Osteoblast (primary cell): ENCODE data around the gene ATG9B. TPM values are rescaled to one million over a fixed set of nuclear protein-coding genes. Genes with fewer than 3 reads are reported as not detected.
A peak's percentile ranks its signal among the peaks of the same experiment; 100 is the strongest.

Source experiments
- DNase-seq: peaks from one replicate; pipeline ENCODE4 v3.0.0; 2011; ENCODE audit warnings: low spot score, mixed read lengths; ENCODE audit not compliant: insufficient read length; ENCODE audit errors: missing footprints
- H2AFZ ChIP-seq: 2 replicates; pipeline ENCODE4 v1.6.0; 2011; ENCODE audit warnings: mild to moderate bottlenecking, low read length
- H3K27ac ChIP-seq: 2 replicates; pipeline ENCODE4 v1.5.1; 2011; ENCODE audit warnings: mild to moderate bottlenecking, low read depth, low read length, moderate library complexity
- H3K27me3 ChIP-seq: 2 replicates; pipeline ENCODE4 v1.6.0; 2012; ENCODE audit warnings: mild to moderate bottlenecking, control low read depth, inconsistent platforms, low read length, moderate library complexity; ENCODE audit not compliant: insufficient read depth
- H3K36me3 ChIP-seq: 2 replicates; pipeline ENCODE4 v1.5.1; 2011; ENCODE audit warnings: mild to moderate bottlenecking, low read length, control low read depth, moderate library complexity; ENCODE audit not compliant: insufficient read depth
- H3K4me1 ChIP-seq: 2 replicates; pipeline ENCODE4 v1.5.1; 2011; ENCODE audit warnings: mild to moderate bottlenecking, low read length, control low read depth, moderate library complexity; ENCODE audit not compliant: insufficient read depth
- H3K4me2 ChIP-seq: 2 replicates; pipeline ENCODE4 v1.6.0; 2011; ENCODE audit warnings: mild to moderate bottlenecking, low read length; ENCODE audit not compliant: insufficient read depth
- H3K4me3 ChIP-seq: fragments of 200-600 bp; sonication (generic); 3 replicates; pipeline ENCODE4 v1.5.1; 2012; ENCODE audit warnings: mild to moderate bottlenecking, low read length, inconsistent platforms; ENCODE audit not compliant: insufficient read depth
- H3K79me2 ChIP-seq: 2 replicates; pipeline ENCODE4 v1.6.0; 2012; ENCODE audit warnings: mild to moderate bottlenecking, low read length, control low read depth, inconsistent platforms; ENCODE audit not compliant: insufficient read depth
- H3K9me3 ChIP-seq: 2 replicates; pipeline ENCODE4 v1.5.1; 2011; ENCODE audit warnings: low read depth, low read length, control low read depth
- H4K20me1 ChIP-seq: 2 replicates; pipeline ENCODE4 v1.6.0; 2012; ENCODE audit warnings: mild to moderate bottlenecking, low read length, control low read depth; ENCODE audit not compliant: insufficient read depth
- CTCF ChIP-seq: IDR thresholded peaks from 2 replicates; pipeline ENCODE4 v1.5.1; 2011; ENCODE audit warnings: mild to moderate bottlenecking, low read depth, low read length, moderate library complexity; ENCODE audit errors: extremely low read depth
- total RNA-seq: library from RNA; depleted of rRNA; stranded (reverse); fragments of >200 nt; gene quantifications from 2 replicates; pipeline ENCODE4 v1.2.3, GENCODE V29; 2012

ATG9B gene
- total RNA-seq, 1 donor = not detected

GRCh38 chr7:150997075-150997511 is 27.2 kb downstream of the ATG9B start:
- Histone ChIP-seq H3K27ac (no peak overlapping the region), H3K4me3 (no peak overlapping the region), H3K9me3 (no peaks in the 10 kb centered on the region), H2AFZ (no peak overlapping the region), H3K79me2 (no peaks in the 10 kb centered on the region), H3K4me2 (no peak overlapping the region), H3K4me1 (no peaks in the 10 kb centered on the region), H3K36me3 (no peaks in the 10 kb centered on the region), H3K27me3 (no peaks in the 10 kb centered on the region), H4K20me1 (no peaks in the 10 kb centered on the region)
- no peak for TF ChIP-seq CTCF
- DNase-seq = no peak

- Histone ChIP-seq H3K27me3 (no peaks in the 10 kb centered on the region), H4K20me1 (no peaks in the 10 kb centered on the region), H3K27ac (no peak overlapping the region), H3K4me1 (no peaks in the 10 kb centered on the region), H2AFZ (no peak overlapping the region), H3K79me2 (no peaks in the 10 kb centered on the region), H3K4me2 (no peak overlapping the region), H3K36me3 (no peaks in the 10 kb centered on the region), H3K9me3 (no peaks in the 10 kb centered on the region), H3K4me3 (no peak overlapping the region)
- no peak for TF ChIP-seq CTCF
- DNase-seq = peak; percentile 70
Observed at GRCh38 chr7:150996376-150997074, 27.8 kb downstream of the ATG9B start.

DNA sequence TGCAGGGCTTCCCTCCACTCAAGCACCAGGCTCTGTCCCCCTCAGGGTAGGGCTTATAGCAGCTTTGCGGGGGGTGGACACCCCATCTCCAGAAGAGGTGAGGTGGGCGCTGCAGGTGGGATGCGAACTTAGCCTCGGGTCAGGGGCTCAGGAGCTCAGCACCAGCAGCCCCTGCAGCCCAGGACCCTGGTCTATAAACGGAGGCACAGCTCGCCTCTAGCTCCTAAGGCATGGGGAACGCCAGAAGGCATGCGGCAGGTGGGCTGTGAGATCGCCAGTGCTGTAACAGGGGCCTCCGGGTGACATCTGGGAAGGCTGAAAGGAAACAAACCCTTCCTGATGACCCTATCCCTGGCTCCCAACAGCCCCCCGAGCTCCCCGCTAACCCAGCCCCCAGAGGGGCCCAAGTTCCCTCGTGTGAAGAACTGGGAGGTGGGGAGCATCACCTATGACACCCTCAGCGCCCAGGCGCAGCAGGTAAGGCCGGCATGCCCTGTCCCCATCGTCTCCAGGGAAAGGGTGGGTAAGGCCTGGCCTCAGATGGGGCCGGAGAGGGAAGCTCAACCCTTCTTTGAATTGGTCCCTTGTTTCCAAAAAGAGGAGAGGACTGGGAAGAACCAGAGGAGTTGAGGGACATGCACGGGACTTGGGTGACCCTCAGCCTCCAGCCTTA is 29.3 kb downstream of the ATG9B start:
- no peak overlapping the region for H3K4me3 ChIP-seq
- no peaks in the 10 kb centered on the region for H3K27me3 ChIP-seq
- no peaks in the 10 kb centered on the region for H3K36me3 ChIP-seq
- DNase-seq = no peak
- no peaks in the 10 kb centered on the region for H3K4me1 ChIP-seq
- H3K27ac ChIP-seq = no peak overlapping the region
- no peaks in the 10 kb centered on the region for H4K20me1 ChIP-seq
- TF ChIP-seq CTCF = no peak
- H3K4me2 ChIP-seq = no peak overlapping the region
- no peak overlapping the region for H2AFZ ChIP-seq
- no peaks in the 10 kb centered on the region for H3K9me3 ChIP-seq
- no peaks in the 10 kb centered on the region for H3K79me2 ChIP-seq

- no peaks in the 10 kb centered on the region for H3K79me2 ChIP-seq
- H3K4me2 ChIP-seq = no peak overlapping the region
- H3K27me3 ChIP-seq = no peaks in the 10 kb centered on the region
- H3K9me3 ChIP-seq = no peaks in the 10 kb centered on the region
- no peak overlapping the region for H2AFZ ChIP-seq
- H4K20me1 ChIP-seq = no peaks in the 10 kb centered on the region
- no peak overlapping the region for H3K27ac ChIP-seq
- H3K36me3 ChIP-seq = no peaks in the 10 kb centered on the region
- TF ChIP-seq CTCF = no peak
- no peak for DNase-seq
- no peaks in the 10 kb centered on the region for H3K4me1 ChIP-seq
- H3K4me3 ChIP-seq = no peak overlapping the region
Observed at GRCh38 chr7:150994141-150994837, 30.0 kb downstream of the ATG9B start.
